Neural progenitor cell (in vitro differentiated cells): ENCODE measurements around the gene CENPP. TPM values are rescaled to one million over a fixed set of nuclear protein-coding genes. Genes with fewer than 3 reads are reported as not detected.
"Not testable (repeated sequence)": the region's sequence is repeated elsewhere in the genome, so short reads cannot be mapped to it uniquely, and the experiment has no call there.

Experiments used
- DNase-seq: peaks from one replicate; pipeline ENCODE4 v3.0.0-alpha.2; 2016; ENCODE audit warnings: low spot score
- H2AFZ ChIP-seq: fragments of 200-600 bp; sonication (generic); replicated peaks from 2 replicates; pipeline ENCODE4 v1.6.1; 2016; ENCODE audit warnings: antibody characterized with exemption
- H3F3A ChIP-seq: fragments of 200-600 bp; sonication (generic); 2 replicates; pipeline ENCODE4 v1.6.1; 2016; ENCODE audit warnings: antibody characterized with exemption, low read depth
- H3K27ac ChIP-seq: fragments of 200-600 bp; sonication (generic); 2 replicates; pipeline ENCODE4 v1.5.1; 2016; ENCODE audit warnings: mild to moderate bottlenecking
- H3K27me3 ChIP-seq: fragments of 200-600 bp; sonication (generic); 2 replicates; pipeline ENCODE4 v1.6.1; 2016; ENCODE audit warnings: mild to moderate bottlenecking, moderate library complexity
- H3K36me3 ChIP-seq: fragments of 200-600 bp; sonication (generic); 2 replicates; pipeline ENCODE4 v1.5.1; 2016
- H3K4me1 ChIP-seq: fragments of 200-600 bp; sonication (generic); 2 replicates; pipeline ENCODE4 v1.6.1; 2016; ENCODE audit warnings: mixed run types
- H3K4me2 ChIP-seq: fragments of 200-600 bp; sonication (generic); 2 replicates; pipeline ENCODE4 v1.6.1; 2016
- H3K4me3 ChIP-seq: fragments of 200-600 bp; sonication (generic); 2 replicates; pipeline ENCODE4 v1.5.1; 2016
- H3K79me2 ChIP-seq: fragments of 200-600 bp; sonication (generic); 2 replicates; pipeline ENCODE4 v1.6.1; 2016; ENCODE audit warnings: low read depth
- H3K9ac ChIP-seq: fragments of 200-600 bp; sonication (generic); 2 replicates; pipeline ENCODE4 v1.6.1; 2016
- H3K9me3 ChIP-seq: fragments of 200-600 bp; sonication (generic); 2 replicates; pipeline ENCODE4 v1.5.1; 2016; ENCODE audit warnings: low read depth
- H4K20me1 ChIP-seq: fragments of 200-600 bp; sonication (generic); 2 replicates; pipeline ENCODE4 v1.6.1; 2016; ENCODE audit warnings: low read depth
- H3K27ac Mint-ChIP-seq: 3 replicates; pipeline ENCODE4 v1.8.0; 2021; ENCODE audit warnings: mixed read lengths
- H3K27me3 Mint-ChIP-seq: 2 replicates; pipeline ENCODE4 v1.8.0; 2022; ENCODE audit warnings: low read depth, mild to moderate bottlenecking, inconsistent platforms, moderate library complexity, mixed read lengths; ENCODE audit not compliant: insufficient read depth
- H3K36me3 Mint-ChIP-seq: 3 replicates; pipeline ENCODE4 v1.8.0; 2021; ENCODE audit warnings: mixed read lengths
- H3K4me1 Mint-ChIP-seq: 3 replicates; pipeline ENCODE4 v1.8.0; 2021; ENCODE audit warnings: mixed read lengths
- H3K4me3 Mint-ChIP-seq: 3 replicates; pipeline ENCODE4 v1.8.0; 2021; ENCODE audit warnings: mild to moderate bottlenecking, moderate library complexity, mixed read lengths
- H3K9me3 Mint-ChIP-seq: 3 replicates; pipeline ENCODE4 v1.8.0; 2020; ENCODE audit warnings: mixed read lengths
- EZH2 ChIP-seq: fragments of 200-600 bp; sonication (generic); IDR thresholded peaks from 2 replicates; pipeline ENCODE4 v1.6.1; 2017; ENCODE audit warnings: antibody characterized with exemption, mild to moderate bottlenecking, moderate library complexity
- EZH2phosphoT487 ChIP-seq: fragments of 200-600 bp; sonication (generic); IDR thresholded peaks from 2 replicates; pipeline ENCODE4 v1.6.1; 2017; ENCODE audit warnings: antibody characterized with exemption
- total RNA-seq: library from RNA; depleted of rRNA; stranded (reverse); fragments of >200 nt; gene quantifications from 2 replicates; pipeline ENCODE4 v1.2.3, GENCODE V29; 2015; ENCODE audit warnings: low replicate concordance
- TF ChIP-seq, protein P1 (sequence below): fragments of 200-600 bp; sonication (generic); IDR thresholded peaks from 2 replicates; pipeline ENCODE4 v1.5.1; 2017; ENCODE audit warnings: antibody characterized with exemption, mild to moderate bottlenecking

CENPP gene
- total RNA-seq, 1 donor from 2014 or later: 10.7 TPM

DNA sequence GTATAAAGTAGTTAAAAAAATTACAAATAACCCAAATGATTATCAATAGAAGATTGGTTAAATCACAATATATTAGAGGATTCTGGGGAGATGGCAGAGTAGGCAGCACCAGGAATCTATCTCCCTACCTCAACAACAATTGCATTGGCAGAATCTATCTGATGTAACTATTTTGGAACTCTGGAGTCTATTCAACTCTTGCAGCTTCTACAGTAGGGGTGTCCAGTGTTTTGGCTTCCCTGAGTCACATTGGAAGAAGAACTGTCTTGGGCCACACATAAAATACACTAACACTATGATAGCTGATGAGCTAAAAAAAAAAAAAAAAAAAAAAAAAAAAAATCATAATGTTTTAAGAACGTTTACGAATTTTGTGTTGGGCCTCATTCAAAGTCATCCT, 239.2 kb downstream of the CENPP start:
- no peak overlapping the region for H2AFZ ChIP-seq
- H3K79me2 ChIP-seq: no peaks in the 10 kb centered on the region
- no peak overlapping the region for H3K27ac ChIP-seq
- Mint-ChIP-seq H3K4me3 (no peak overlapping the region), H3K9me3 (no peaks in the 10 kb centered on the region), H3K36me3 (no peaks in the 10 kb centered on the region), H3K27ac (no peak overlapping the region), H3K4me1 (no peaks in the 10 kb centered on the region), H3K27me3 (no peaks in the 10 kb centered on the region)
- H3K27me3 ChIP-seq: no peaks in the 10 kb centered on the region
- no peaks in the 10 kb centered on the region for H3F3A ChIP-seq
- no peak overlapping the region for H3K4me3 ChIP-seq
- no peak overlapping the region for H3K9ac ChIP-seq
- no peak for TF ChIP-seq EZH2phosphoT487
- TF ChIP-seq, protein P1, sequence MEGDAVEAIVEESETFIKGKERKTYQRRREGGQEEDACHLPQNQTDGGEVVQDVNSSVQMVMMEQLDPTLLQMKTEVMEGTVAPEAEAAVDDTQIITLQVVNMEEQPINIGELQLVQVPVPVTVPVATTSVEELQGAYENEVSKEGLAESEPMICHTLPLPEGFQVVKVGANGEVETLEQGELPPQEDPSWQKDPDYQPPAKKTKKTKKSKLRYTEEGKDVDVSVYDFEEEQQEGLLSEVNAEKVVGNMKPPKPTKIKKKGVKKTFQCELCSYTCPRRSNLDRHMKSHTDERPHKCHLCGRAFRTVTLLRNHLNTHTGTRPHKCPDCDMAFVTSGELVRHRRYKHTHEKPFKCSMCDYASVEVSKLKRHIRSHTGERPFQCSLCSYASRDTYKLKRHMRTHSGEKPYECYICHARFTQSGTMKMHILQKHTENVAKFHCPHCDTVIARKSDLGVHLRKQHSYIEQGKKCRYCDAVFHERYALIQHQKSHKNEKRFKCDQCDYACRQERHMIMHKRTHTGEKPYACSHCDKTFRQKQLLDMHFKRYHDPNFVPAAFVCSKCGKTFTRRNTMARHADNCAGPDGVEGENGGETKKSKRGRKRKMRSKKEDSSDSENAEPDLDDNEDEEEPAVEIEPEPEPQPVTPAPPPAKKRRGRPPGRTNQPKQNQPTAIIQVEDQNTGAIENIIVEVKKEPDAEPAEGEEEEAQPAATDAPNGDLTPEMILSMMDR: no peak
- no peak for TF ChIP-seq EZH2
- H3K4me1 ChIP-seq: no peaks in the 10 kb centered on the region
- H3K36me3 ChIP-seq: no peaks in the 10 kb centered on the region
- no peak for DNase-seq
- H3K4me2 ChIP-seq: no peak overlapping the region
- no peaks in the 10 kb centered on the region for H4K20me1 ChIP-seq
- H3K9me3 ChIP-seq: no peaks in the 10 kb centered on the region

DNA sequence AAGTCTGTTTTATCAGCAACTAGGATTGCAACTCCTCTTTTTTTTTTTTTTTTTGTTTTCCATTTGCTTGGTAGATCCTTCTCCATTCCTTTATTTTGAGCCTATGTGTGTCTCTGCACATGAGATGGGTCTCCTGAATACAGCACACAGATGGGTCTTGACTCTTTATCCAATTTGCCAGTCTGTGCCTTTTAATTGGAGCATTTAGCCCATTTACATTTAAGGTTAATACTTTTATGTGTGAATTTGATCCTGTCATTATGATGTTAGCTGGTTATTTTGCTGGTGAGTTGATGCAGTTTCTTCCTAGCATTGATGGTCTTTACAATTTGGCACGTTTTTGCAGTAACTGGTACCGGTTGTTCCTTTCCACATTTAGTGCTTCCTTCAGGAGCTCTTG, 246.1 kb downstream of the CENPP start:
- H3K4me3 ChIP-seq, H3K9me3 ChIP-seq, H3K4me1 Mint-ChIP-seq, H3K4me3 Mint-ChIP-seq, H3K9ac ChIP-seq, H2AFZ ChIP-seq, H3K27me3 Mint-ChIP-seq, DNase-seq, H3K36me3 Mint-ChIP-seq, H3K9me3 Mint-ChIP-seq, H3F3A ChIP-seq, H3K27ac ChIP-seq, H3K4me2 ChIP-seq, H3K27me3 ChIP-seq, H3K27ac Mint-ChIP-seq, H3K36me3 ChIP-seq, H4K20me1 ChIP-seq, H3K4me1 ChIP-seq, H3K79me2 ChIP-seq: not testable (repeated sequence)

DNA sequence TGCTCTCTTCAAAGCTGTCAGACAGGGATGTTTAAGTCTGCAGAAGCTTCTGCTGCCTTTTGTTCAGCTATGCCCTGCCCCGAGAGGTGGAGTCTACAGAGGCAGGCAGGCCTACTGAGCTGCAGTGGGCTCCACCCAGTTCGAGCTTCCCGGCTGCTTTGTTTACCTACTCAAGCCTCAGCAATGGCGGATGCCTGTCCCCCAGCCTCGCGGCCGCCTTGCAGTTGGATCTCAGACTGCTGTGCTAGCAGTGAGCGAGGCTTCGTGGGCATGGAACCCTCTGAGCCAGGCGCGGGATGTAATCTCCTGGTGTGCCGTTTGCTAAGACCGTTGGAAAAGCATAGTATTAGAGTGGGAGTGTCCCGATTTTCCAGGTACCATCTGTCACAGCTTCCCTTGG, 247.9 kb downstream of the CENPP start:
- H3K27ac Mint-ChIP-seq, DNase-seq, H3K36me3 Mint-ChIP-seq, H3K9me3 Mint-ChIP-seq, H3K4me1 ChIP-seq, H2AFZ ChIP-seq, H3K9me3 ChIP-seq, H3F3A ChIP-seq, H3K27me3 ChIP-seq, H4K20me1 ChIP-seq, H3K9ac ChIP-seq, H3K36me3 ChIP-seq, H3K27me3 Mint-ChIP-seq, H3K4me3 Mint-ChIP-seq, H3K79me2 ChIP-seq, H3K27ac ChIP-seq, H3K4me1 Mint-ChIP-seq, H3K4me3 ChIP-seq, H3K4me2 ChIP-seq: not testable (repeated sequence)

DNA sequence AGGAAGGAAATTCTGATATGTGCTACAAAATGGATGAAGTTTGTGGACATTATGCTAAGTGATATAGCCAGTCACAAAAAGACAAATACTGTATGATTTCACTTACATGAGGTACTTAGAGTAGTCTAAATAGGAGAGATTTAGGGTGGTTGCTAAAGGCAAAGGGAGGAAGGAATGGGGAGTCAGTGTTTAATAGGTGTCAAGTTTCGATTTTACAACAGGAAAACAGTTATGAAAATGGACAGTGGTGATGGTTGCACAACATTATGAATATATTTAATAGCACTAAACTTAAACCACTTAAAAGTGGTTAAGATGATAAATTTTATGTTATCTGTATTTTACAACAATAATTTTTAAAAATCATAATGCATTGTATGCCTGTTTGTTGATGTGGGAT, 250.4 kb downstream of the CENPP start:
- no peak for DNase-seq
- H3K36me3 ChIP-seq: no peaks in the 10 kb centered on the region
- no peak overlapping the region for H3K9ac ChIP-seq
- Mint-ChIP-seq H3K4me3 (no peak overlapping the region), H3K27ac (no peak overlapping the region), H3K27me3 (no peaks in the 10 kb centered on the region), H3K4me1 (no peaks in the 10 kb centered on the region), H3K9me3 (peaks cover 2% of the 10 kb centered on the region), H3K36me3 (no peaks in the 10 kb centered on the region)
- no peaks in the 10 kb centered on the region for H3F3A ChIP-seq
- no peaks in the 10 kb centered on the region for H3K27me3 ChIP-seq
- TF ChIP-seq EZH2phosphoT487: no peak
- H3K4me1 ChIP-seq: no peaks in the 10 kb centered on the region
- H3K27ac ChIP-seq: no peak overlapping the region
- H4K20me1 ChIP-seq: no peaks in the 10 kb centered on the region
- no peak overlapping the region for H3K4me2 ChIP-seq
- no peak overlapping the region for H2AFZ ChIP-seq
- no peaks in the 10 kb centered on the region for H3K79me2 ChIP-seq
- H3K9me3 ChIP-seq: no peaks in the 10 kb centered on the region
- no peak overlapping the region for H3K4me3 ChIP-seq

DNA sequence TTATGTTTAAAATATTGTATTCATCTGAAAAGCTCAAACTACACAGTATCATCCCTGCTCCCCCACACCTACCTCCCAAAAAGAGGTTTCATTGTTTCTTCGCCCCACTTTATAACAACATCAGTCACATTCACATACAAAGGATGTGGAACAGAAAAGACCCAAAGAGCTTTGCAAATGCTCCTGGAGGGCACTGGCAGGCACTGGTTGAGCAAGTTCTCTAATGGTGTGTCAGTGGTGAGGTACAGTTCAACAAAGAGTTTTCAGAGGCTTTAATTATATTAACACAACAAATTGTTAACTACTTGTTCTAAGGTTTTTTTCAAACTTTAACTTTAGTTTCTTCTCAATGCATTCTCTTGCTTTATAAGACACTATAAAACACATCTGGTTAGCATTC, 264.2 kb downstream of the CENPP start:
- Mint-ChIP-seq H3K4me3 (no peak overlapping the region), H3K4me1 (peaks cover 2% of the 10 kb centered on the region), H3K9me3 (no peaks in the 10 kb centered on the region), H3K27ac (no peak overlapping the region), H3K36me3 (no peaks in the 10 kb centered on the region), H3K27me3 (no peaks in the 10 kb centered on the region)
- Histone ChIP-seq H3K4me3 (no peak overlapping the region), H3K79me2 (no peaks in the 10 kb centered on the region), H3K36me3 (no peaks in the 10 kb centered on the region), H3K27me3 (no peaks in the 10 kb centered on the region), H3K4me1 (no peaks in the 10 kb centered on the region), H3K9ac (no peak overlapping the region), H3F3A (no peaks in the 10 kb centered on the region), H3K9me3 (no peaks in the 10 kb centered on the region), H3K4me2 (no peak overlapping the region), H4K20me1 (no peaks in the 10 kb centered on the region), H3K27ac (no peak overlapping the region), H2AFZ (no peak overlapping the region)
- no peak for DNase-seq
- TF ChIP-seq EZH2 (no peak), EZH2phosphoT487 (no peak)
- TF ChIP-seq, protein P1: no peak
